ENCODE results near the gene ITPR1.

DNA sequence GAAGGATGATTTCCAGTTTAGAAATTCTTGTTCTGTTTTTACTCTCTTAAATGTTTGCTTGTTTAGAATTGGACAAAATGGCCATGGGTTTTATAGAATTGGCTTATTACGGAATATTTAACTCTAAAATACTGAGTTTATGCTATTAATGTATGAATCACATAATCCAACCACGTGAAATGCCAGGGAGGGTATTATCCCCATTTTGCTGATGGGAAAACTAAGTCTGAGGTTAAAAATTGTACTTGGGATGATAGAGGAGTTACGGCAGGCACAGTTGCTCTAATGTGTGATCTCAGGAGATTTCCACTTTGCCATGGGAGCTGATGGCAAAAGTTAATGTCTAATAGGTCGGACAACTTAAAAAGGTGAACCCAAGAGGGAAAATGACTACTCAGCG is 194.4 kb downstream of the ITPR1 start:
- TF ChIP-seq CTCF (IDR thresholded peaks at IDR 0.05) (no peak), POLR2A (IDR thresholded peaks at IDR 0.05) (no peak)
